Neural progenitor cell (in vitro differentiated cells): ENCODE data around the gene TECTB. TPM values are rescaled to one million over a fixed set of nuclear protein-coding genes. Genes with fewer than 3 reads are reported as not detected.

ENCODE experiments used
- DNase-seq: peaks from one replicate; pipeline ENCODE4 v3.0.0-alpha.2; 2016; ENCODE audit warnings: low spot score
- H2AFZ ChIP-seq: fragments of 200-600 bp; sonication (generic); replicated peaks from 2 replicates; pipeline ENCODE4 v1.6.1; 2016; ENCODE audit warnings: antibody characterized with exemption
- H3F3A ChIP-seq: fragments of 200-600 bp; sonication (generic); 2 replicates; pipeline ENCODE4 v1.6.1; 2016; ENCODE audit warnings: antibody characterized with exemption, low read depth
- H3K27ac ChIP-seq: fragments of 200-600 bp; sonication (generic); 2 replicates; pipeline ENCODE4 v1.5.1; 2016; ENCODE audit warnings: mild to moderate bottlenecking
- H3K27me3 ChIP-seq: fragments of 200-600 bp; sonication (generic); 2 replicates; pipeline ENCODE4 v1.6.1; 2016; ENCODE audit warnings: mild to moderate bottlenecking, moderate library complexity
- H3K36me3 ChIP-seq: fragments of 200-600 bp; sonication (generic); 2 replicates; pipeline ENCODE4 v1.5.1; 2016
- H3K4me1 ChIP-seq: fragments of 200-600 bp; sonication (generic); 2 replicates; pipeline ENCODE4 v1.6.1; 2016; ENCODE audit warnings: mixed run types
- H3K4me2 ChIP-seq: fragments of 200-600 bp; sonication (generic); 2 replicates; pipeline ENCODE4 v1.6.1; 2016
- H3K4me3 ChIP-seq: fragments of 200-600 bp; sonication (generic); 2 replicates; pipeline ENCODE4 v1.5.1; 2016
- H3K79me2 ChIP-seq: fragments of 200-600 bp; sonication (generic); 2 replicates; pipeline ENCODE4 v1.6.1; 2016; ENCODE audit warnings: low read depth
- H3K9ac ChIP-seq: fragments of 200-600 bp; sonication (generic); 2 replicates; pipeline ENCODE4 v1.6.1; 2016
- H3K9me3 ChIP-seq: fragments of 200-600 bp; sonication (generic); 2 replicates; pipeline ENCODE4 v1.5.1; 2016; ENCODE audit warnings: low read depth
- H4K20me1 ChIP-seq: fragments of 200-600 bp; sonication (generic); 2 replicates; pipeline ENCODE4 v1.6.1; 2016; ENCODE audit warnings: low read depth
- H3K27ac Mint-ChIP-seq: 3 replicates; pipeline ENCODE4 v1.8.0; 2021; ENCODE audit warnings: mixed read lengths
- H3K27me3 Mint-ChIP-seq: 2 replicates; pipeline ENCODE4 v1.8.0; 2022; ENCODE audit warnings: low read depth, mild to moderate bottlenecking, inconsistent platforms, moderate library complexity, mixed read lengths; ENCODE audit not compliant: insufficient read depth
- H3K36me3 Mint-ChIP-seq: 3 replicates; pipeline ENCODE4 v1.8.0; 2021; ENCODE audit warnings: mixed read lengths
- H3K4me1 Mint-ChIP-seq: 3 replicates; pipeline ENCODE4 v1.8.0; 2021; ENCODE audit warnings: mixed read lengths
- H3K4me3 Mint-ChIP-seq: 3 replicates; pipeline ENCODE4 v1.8.0; 2021; ENCODE audit warnings: mild to moderate bottlenecking, moderate library complexity, mixed read lengths
- H3K9me3 Mint-ChIP-seq: 3 replicates; pipeline ENCODE4 v1.8.0; 2020; ENCODE audit warnings: mixed read lengths
- CTCF ChIP-seq: fragments of 200-600 bp; sonication (generic); IDR thresholded peaks from 2 replicates; pipeline ENCODE4 v1.5.1; 2017; ENCODE audit warnings: antibody characterized with exemption, mild to moderate bottlenecking
- EZH2 ChIP-seq: fragments of 200-600 bp; sonication (generic); IDR thresholded peaks from 2 replicates; pipeline ENCODE4 v1.6.1; 2017; ENCODE audit warnings: antibody characterized with exemption, mild to moderate bottlenecking, moderate library complexity
- EZH2phosphoT487 ChIP-seq: fragments of 200-600 bp; sonication (generic); IDR thresholded peaks from 2 replicates; pipeline ENCODE4 v1.6.1; 2017; ENCODE audit warnings: antibody characterized with exemption
- total RNA-seq: library from RNA; depleted of rRNA; stranded (reverse); fragments of >200 nt; gene quantifications from 2 replicates; pipeline ENCODE4 v1.2.3, GENCODE V29; 2015; ENCODE audit warnings: low replicate concordance

TECTB gene
- total RNA-seq, 1 donor from 2014 or later, result not detected

- peak; percentile 25 for DNase-seq
- peak overlapping the region; percentile 58 for H3K4me2 ChIP-seq
- Mint-ChIP-seq H3K27ac (no peak overlapping the region), H3K36me3 (no peaks in the 10 kb centered on the region), H3K4me1 (peaks cover 17% of the 10 kb centered on the region), H3K27me3 (peaks cover 3% of the 10 kb centered on the region), H3K4me3 (no peak overlapping the region), H3K9me3 (no peaks in the 10 kb centered on the region)
- no peaks in the 10 kb centered on the region for H3K27me3 ChIP-seq
- no peaks in the 10 kb centered on the region for H3K36me3 ChIP-seq
- no peaks in the 10 kb centered on the region for H3K79me2 ChIP-seq
- peaks cover 16% of the 10 kb centered on the region for H3K4me1 ChIP-seq
- H3K27ac ChIP-seq, result no peak overlapping the region
- H3F3A ChIP-seq, result no peaks in the 10 kb centered on the region
- no peaks in the 10 kb centered on the region for H4K20me1 ChIP-seq
- no peak overlapping the region for H3K9ac ChIP-seq
- H3K9me3 ChIP-seq, result no peaks in the 10 kb centered on the region
- H3K4me3 ChIP-seq, result no peak overlapping the region
- peak overlapping the region; percentile 30 for H2AFZ ChIP-seq
- TF ChIP-seq EZH2 (no peak), EZH2phosphoT487 (no peak), CTCF (no peak)
Measured at GRCh38 chr10:112279433-112279832, 3.8 kb upstream of the TECTB start.

GRCh38 chr10:112280205-112280921, 2.8 kb upstream of the TECTB start:
- H3K4me3 Mint-ChIP-seq, result no peak overlapping the region
- no peaks in the 10 kb centered on the region for H3F3A ChIP-seq
- TF ChIP-seq EZH2, result no peak
- no peak for TF ChIP-seq EZH2phosphoT487
- TF ChIP-seq CTCF, result no peak
- no peak for DNase-seq
- peaks cover 16% of the 10 kb centered on the region for H3K4me1 ChIP-seq
- no peaks in the 10 kb centered on the region for H3K9me3 ChIP-seq
- H3K9ac ChIP-seq, result no peak overlapping the region
- H3K27me3 ChIP-seq, result no peaks in the 10 kb centered on the region
- no peaks in the 10 kb centered on the region for H3K36me3 ChIP-seq
- no peaks in the 10 kb centered on the region for H3K36me3 Mint-ChIP-seq
- peaks cover 17% of the 10 kb centered on the region for H3K4me1 Mint-ChIP-seq
- H3K79me2 ChIP-seq, result no peaks in the 10 kb centered on the region
- no peak overlapping the region for H3K4me2 ChIP-seq
- no peaks in the 10 kb centered on the region for H4K20me1 ChIP-seq
- H3K27ac Mint-ChIP-seq, result no peak overlapping the region
- H3K9me3 Mint-ChIP-seq, result no peaks in the 10 kb centered on the region
- no peak overlapping the region for H3K4me3 ChIP-seq
- no peak overlapping the region for H3K27ac ChIP-seq
- peaks cover 3% of the 10 kb centered on the region for H3K27me3 Mint-ChIP-seq
- H2AFZ ChIP-seq, result no peak overlapping the region

- Mint-ChIP-seq H3K9me3 (no peaks in the 10 kb centered on the region), H3K4me1 (peaks cover 17% of the 10 kb centered on the region), H3K27me3 (peaks cover 5% of the 10 kb centered on the region), H3K36me3 (no peaks in the 10 kb centered on the region), H3K27ac (no peak overlapping the region), H3K4me3 (no peak overlapping the region)
- no peak overlapping the region for H3K9ac ChIP-seq
- TF ChIP-seq CTCF (no peak), EZH2 (no peak), EZH2phosphoT487 (no peak)
- no peaks in the 10 kb centered on the region for H3K36me3 ChIP-seq
- H3K27me3 ChIP-seq, result no peaks in the 10 kb centered on the region
- H4K20me1 ChIP-seq, result no peaks in the 10 kb centered on the region
- no peak overlapping the region for H3K4me3 ChIP-seq
- no peaks in the 10 kb centered on the region for H3F3A ChIP-seq
- H3K9me3 ChIP-seq, result no peaks in the 10 kb centered on the region
- H3K4me1 ChIP-seq, result peaks cover 18% of the 10 kb centered on the region
- H3K79me2 ChIP-seq, result no peaks in the 10 kb centered on the region
- no peak for DNase-seq
- H3K4me2 ChIP-seq, result no peak overlapping the region
- no peak overlapping the region for H3K27ac ChIP-seq
- H2AFZ ChIP-seq, result no peak overlapping the region
Measured at GRCh38 chr10:112282086-112282485, 1.1 kb upstream of the TECTB start.
